ENCODE measurements around the gene KCNH5. TPM values are rescaled to one million over a fixed set of nuclear protein-coding genes. Genes with fewer than 3 reads are reported as not detected.

Gene KCNH5
- total RNA-seq, 1 experiment from 2014 or later: 1.4 TPM

GRCh38 chr14:63039866-63040265 is 5.4 kb downstream of the KCNH5 start (continued):
- TF ChIP-seq ZNF423 (CRISPR knock-in tag; IDR thresholded peaks at IDR 0.05) (no peak), FOXP1 (CRISPR knock-in tag; IDR thresholded peaks at IDR 0.05; ENCODE audit: borderline replicate concordance) (no peak)

- DNase-seq (ENCODE audit: low spot score) (no peak), ATAC-seq (no peak)
- Mint-ChIP-seq H3K4me1 (no peaks in the 10 kb centered on the region), H3K27me3 (ENCODE audit: low read depth) (peaks cover 29% of the 10 kb centered on the region), H3K27ac (no peak overlapping the region), H3K9me3 (no peaks in the 10 kb centered on the region), H3K36me3 (no peaks in the 10 kb centered on the region), H3K4me3 (no peak overlapping the region)
- CTCF ChIA-PET: no interaction called here
- POLR2A ChIA-PET: no interaction called here
- TF ChIP-seq FOXJ3 (CRISPR knock-in tag; IDR thresholded peaks at IDR 0.05; ENCODE audit: borderline replicate concordance) (no peak), KAT7 (CRISPR knock-in tag; IDR thresholded peaks at IDR 0.05; ENCODE audit: borderline replicate concordance) (no peak), CDX4 (CRISPR knock-in tag; IDR thresholded peaks at IDR 0.05; ENCODE audit: borderline replicate concordance) (no peak), FOXP1 (CRISPR knock-in tag; IDR thresholded peaks at IDR 0.05; ENCODE audit: borderline replicate concordance) (no peak), ZNF138 (CRISPR knock-in tag; conservative IDR thresholded peaks at IDR 0.05) (no peak), NR2C2 (CRISPR knock-in tag; IDR thresholded peaks at IDR 0.05) (no peak)
Observed at GRCh38 chr14:63032641-63033040, 12.6 kb downstream of the KCNH5 start.

- Mint-ChIP-seq H3K27ac (no peak overlapping the region), H3K9me3 (peaks cover under 1% of the 10 kb centered on the region; the same call in 1 of the 2 replicates), H3K4me1 (no peaks in the 10 kb centered on the region), H3K36me3 (no peaks in the 10 kb centered on the region), H3K27me3 (ENCODE audit: low read depth) (peaks cover 29% of the 10 kb centered on the region), H3K4me3 (no peak overlapping the region)
- DNase-seq (ENCODE audit: low spot score) (no peak), ATAC-seq (no peak)
- TF ChIP-seq NFE2L1 (CRISPR knock-in tag; IDR thresholded peaks at IDR 0.05) (no peak), ATF3 (CRISPR knock-in tag; conservative IDR thresholded peaks at IDR 0.05) (no peak), MXD4 (CRISPR knock-in tag; IDR thresholded peaks at IDR 0.05; ENCODE audit: borderline replicate concordance) (no peak), PREB (CRISPR knock-in tag; IDR thresholded peaks at IDR 0.05; ENCODE audit: borderline replicate concordance) (no peak), CREM (CRISPR knock-in tag; IDR thresholded peaks at IDR 0.05) (no peak), IRF2 (CRISPR knock-in tag; IDR thresholded peaks at IDR 0.05; ENCODE audit: borderline replicate concordance, low read depth) (no peak)
- POLR2A ChIA-PET: no interaction called here
- CTCF ChIA-PET: no interaction called here
Observed at GRCh38 chr14:63032076-63032475, 13.2 kb downstream of the KCNH5 start.

- peaks cover 29% of the 10 kb centered on the region for H3K27me3 Mint-ChIP-seq (ENCODE audit: low read depth)
- POLR2A ChIA-PET: no interaction called here
- DNase-seq (ENCODE audit: low spot score) (no peak), ATAC-seq (no peak)
- H3K4me1 Mint-ChIP-seq: no peaks in the 10 kb centered on the region
- no peak overlapping the region for H3K27ac Mint-ChIP-seq
- H3K36me3 Mint-ChIP-seq: no peaks in the 10 kb centered on the region
- CTCF ChIA-PET: no interaction called here
- H3K9me3 Mint-ChIP-seq: peaks cover 5% of the 10 kb centered on the region
- H3K4me3 Mint-ChIP-seq: no peak overlapping the region
- no peak for TF ChIP-seq ZNF121 (CRISPR knock-in tag; IDR thresholded peaks at IDR 0.05)
- TF ChIP-seq ATF3 (CRISPR knock-in tag; conservative IDR thresholded peaks at IDR 0.05): no peak
- no peak for TF ChIP-seq JUN (CRISPR knock-in tag; IDR thresholded peaks at IDR 0.05)
- no peak for TF ChIP-seq SP1 (CRISPR knock-in tag; conservative IDR thresholded peaks at IDR 0.05)
- TF ChIP-seq TCF7 (CRISPR knock-in tag; IDR thresholded peaks at IDR 0.05; ENCODE audit: low read depth): no peak
- TF ChIP-seq ARID4B (CRISPR knock-in tag; IDR thresholded peaks at IDR 0.05; ENCODE audit: borderline replicate concordance): no peak
- no peak for TF ChIP-seq GABPB1 (CRISPR knock-in tag; IDR thresholded peaks at IDR 0.05)
- no peak for TF ChIP-seq CBFB (CRISPR knock-in tag; IDR thresholded peaks at IDR 0.05; ENCODE audit: low read depth)
- TF ChIP-seq ZNF671 (CRISPR knock-in tag; IDR thresholded peaks at IDR 0.05): no peak
- TF ChIP-seq ZBTB21 (CRISPR knock-in tag; IDR thresholded peaks at IDR 0.05; ENCODE audit: borderline replicate concordance): no peak
- no peak for TF ChIP-seq IRF2 (CRISPR knock-in tag; IDR thresholded peaks at IDR 0.05; ENCODE audit: borderline replicate concordance, low read depth)
- no peak for TF ChIP-seq ZBTB43 (CRISPR knock-in tag; IDR thresholded peaks at IDR 0.05)
Observed at GRCh38 chr14:63030113-63030512, 15.1 kb downstream of the KCNH5 start.
